Neural cell (in vitro differentiated cells): Measurements from ENCODE around the gene RNF34. TPM values are rescaled to one million over a fixed set of nuclear protein-coding genes. Genes with fewer than 3 reads are reported as not detected.

Source experiments
- H2AFZ ChIP-seq: fragments of 200-600, 300-800 bp; sonication (generic), shearing (Covaris generic); 2 replicates; pipeline ENCODE4 v1.6.0; 2014; ENCODE audit warnings: low read depth, mild to moderate bottlenecking, antibody characterized with exemption, low read length, moderate library complexity
- H3F3A ChIP-seq: fragments of 200-600 bp; shearing (Covaris generic); 2 replicates; pipeline ENCODE4 v1.6.1; 2016; ENCODE audit warnings: mild to moderate bottlenecking, moderate library complexity, mixed read lengths, antibody characterized with exemption, low read length; ENCODE audit not compliant: insufficient read depth, poor library complexity, severe bottlenecking
- H3K27ac ChIP-seq: fragments of 200-600, 300-800 bp; sonication (generic), shearing (Covaris generic); 2 replicates; pipeline ENCODE4 v1.5.1; 2014; ENCODE audit warnings: mild to moderate bottlenecking, low read length, moderate library complexity
- H3K27me3 ChIP-seq: fragments of 300-800, 200-600 bp; sonication (generic), shearing (Covaris generic); 2 replicates; pipeline ENCODE4 v1.6.0; 2014; ENCODE audit warnings: mild to moderate bottlenecking, low read depth, low read length, moderate library complexity; ENCODE audit not compliant: insufficient read depth
- H3K36me3 ChIP-seq: fragments of 300-800, 200-600 bp; sonication (generic), shearing (Covaris generic); 2 replicates; pipeline ENCODE4 v1.5.1; 2014; ENCODE audit warnings: mild to moderate bottlenecking, antibody characterized with exemption, low read length, moderate library complexity; ENCODE audit not compliant: insufficient read depth
- H3K4me2 ChIP-seq: fragments of 300-800, 200-600 bp; sonication (generic), shearing (Covaris generic); 2 replicates; pipeline ENCODE4 v1.6.0; 2014; ENCODE audit warnings: mild to moderate bottlenecking, low read length
- H3K4me3 ChIP-seq: fragments of 300-800, 200-600 bp; sonication (generic), shearing (Covaris generic); 2 replicates; pipeline ENCODE4 v1.5.1; 2014; ENCODE audit warnings: mild to moderate bottlenecking, low read length, moderate library complexity
- H3K79me2 ChIP-seq: fragments of 200-600 bp; shearing (Covaris generic); replicated peaks from 2 replicates; pipeline ENCODE4 v1.6.0; 2014; ENCODE audit warnings: mild to moderate bottlenecking, low read length, moderate library complexity; ENCODE audit not compliant: insufficient read depth
- H3K9ac ChIP-seq: fragments of 300-800, 200-600 bp; sonication (generic), shearing (Covaris generic); 2 replicates; pipeline ENCODE4 v1.6.1; 2016; ENCODE audit warnings: mild to moderate bottlenecking, low read length, mixed read lengths
- H3K9me2 ChIP-seq: fragments of 200-600 bp; shearing (Covaris generic); 2 replicates; pipeline ENCODE4 v1.6.1; 2016; ENCODE audit warnings: mild to moderate bottlenecking, low read length, mixed read lengths; ENCODE audit not compliant: insufficient read depth
- H3K9me3 ChIP-seq: fragments of 200-600, 300-800 bp; sonication (generic), shearing (Covaris generic); 2 replicates; pipeline ENCODE4 v1.6.1; 2016; ENCODE audit warnings: mild to moderate bottlenecking, mixed run types, low read length, moderate library complexity, mixed read lengths
- H4K20me1 ChIP-seq: fragments of 200-600 bp; shearing (Covaris generic); 2 replicates; pipeline ENCODE4 v1.6.1; 2016; ENCODE audit warnings: mild to moderate bottlenecking, mixed run types; ENCODE audit not compliant: insufficient read depth
- CTCF ChIP-seq: fragments of 450-650 bp; IDR thresholded peaks from 2 replicates; pipeline ENCODE4 v1.5.1; 2014; ENCODE audit warnings: antibody characterized with exemption, mild to moderate bottlenecking, moderate library complexity; ENCODE audit not compliant: poor library complexity, severe bottlenecking
- EZH2 ChIP-seq: fragments of 200-600, 300-800 bp; shearing (Covaris generic), sonication (generic); IDR thresholded peaks from 2 replicates; pipeline ENCODE4 v1.6.1; 2014; ENCODE audit warnings: antibody characterized with exemption, low read length, borderline replicate concordance, mild to moderate bottlenecking; ENCODE audit not compliant: insufficient read depth, poor library complexity, severe bottlenecking
- MXI1 ChIP-seq: fragments of 450-650 bp; conservative IDR thresholded peaks from 2 replicates; pipeline ENCODE4 v1.6.1; 2014; ENCODE audit warnings: antibody characterized with exemption, mild to moderate bottlenecking; ENCODE audit not compliant: poor library complexity, severe bottlenecking
- RAD21 ChIP-seq: fragments of 450-650 bp; conservative IDR thresholded peaks from 2 replicates; pipeline ENCODE4 v1.6.1; 2014; ENCODE audit warnings: antibody characterized with exemption, mild to moderate bottlenecking, moderate library complexity
- REST ChIP-seq: IDR thresholded peaks from 2 replicates; pipeline ENCODE4 v1.6.1; 2012; ENCODE audit warnings: borderline replicate concordance
- TAF1 ChIP-seq: IDR thresholded peaks from 2 replicates; pipeline ENCODE4 v1.6.1; 2012; ENCODE audit warnings: low read depth
- polyA plus RNA-seq: library from polyadenylated mRNA; depleted of rRNA; stranded (reverse); fragments of >200 nt; gene quantifications from 2 replicates; pipeline ENCODE4 v1.2.3, GENCODE V29; 2014

The RNF34 gene
- polyA plus RNA-seq, 1 donor from 2014 or later = 68.8 TPM

- H3K9me2 ChIP-seq = no peaks in the 10 kb centered on the region
- H3K9ac ChIP-seq = no peak overlapping the region
- no peak overlapping the region for H2AFZ ChIP-seq
- H3K4me2 ChIP-seq = no peak overlapping the region
- no peak for TF ChIP-seq RAD21
- TF ChIP-seq TAF1 = no peak
- TF ChIP-seq EZH2 = no peak
- TF ChIP-seq REST = no peak
- TF ChIP-seq MXI1 = no peak
- no peak for TF ChIP-seq CTCF
- H3K9me3 ChIP-seq = no peaks in the 10 kb centered on the region
- H3K27ac ChIP-seq = no peak overlapping the region
- no peaks in the 10 kb centered on the region for H3K27me3 ChIP-seq
- H3K79me2 ChIP-seq = peaks cover 27% of the 10 kb centered on the region
- H3K4me3 ChIP-seq = no peak overlapping the region
- no peaks in the 10 kb centered on the region for H3F3A ChIP-seq
- no peaks in the 10 kb centered on the region for H3K36me3 ChIP-seq
- no peaks in the 10 kb centered on the region for H4K20me1 ChIP-seq
These were observed 2.4 kb upstream of the RNF34 start for GRCh38 chr12:121397521-121397920.

GRCh38 chr12:121398355-121398754 is 1.6 kb upstream of the RNF34 start:
- H3K4me2 ChIP-seq = peak overlapping the region; percentile 92

More at GRCh38 chr12:121398355-121398754, 1.6 kb upstream of the RNF34 start:
- Histone ChIP-seq H3K36me3 (no peaks in the 10 kb centered on the region), H4K20me1 (no peaks in the 10 kb centered on the region), H3K27ac (peak overlapping the region; percentile 10), H3F3A (no peaks in the 10 kb centered on the region), H3K4me3 (peak overlapping the region; percentile 87), H2AFZ (no peak overlapping the region), H3K9me3 (no peaks in the 10 kb centered on the region), H3K9me2 (no peaks in the 10 kb centered on the region), H3K79me2 (peaks cover 31% of the 10 kb centered on the region), H3K27me3 (no peaks in the 10 kb centered on the region), H3K9ac (peak overlapping the region; percentile 94)
- TF ChIP-seq REST = no peak
- no peak for TF ChIP-seq CTCF
